Calu3 (cell line): ENCODE results near the gene ANGPTL4. TPM values are rescaled to one million over a fixed set of nuclear protein-coding genes. Genes with fewer than 3 reads are reported as not detected.

Experiments used
- BruUV-seq: library from RNA; stranded (reverse); fragments of 400-500 nt; replicated peaks from 2 replicates; lab custom pipeline; 2021; lab: Mats Ljungman, UMichigan
- CTCF ChIA-PET: fragments of 300-600 bp; sonication (Branson Sonifier 250); formaldehyde crosslinking; loops from one replicate; lab custom pipeline; 2022; ENCODE audit warnings: antibody characterized with exemption; lab: Charles Lee
- DNase-seq: peaks from one replicate; pipeline ENCODE4 v3.0.0; 2022
- H3K27ac Mint-ChIP-seq: one replicate; pipeline ENCODE4 v1.8.0; 2022; ENCODE audit warnings: mixed read lengths; ENCODE audit not compliant: unreplicated experiment
- H3K27me3 Mint-ChIP-seq: one replicate; pipeline ENCODE4 v1.8.0; 2022; ENCODE audit warnings: mixed read lengths; ENCODE audit not compliant: unreplicated experiment
- H3K36me3 Mint-ChIP-seq: one replicate; pipeline ENCODE4 v1.8.0; 2022; ENCODE audit warnings: mild to moderate bottlenecking, moderate library complexity, mixed read lengths; ENCODE audit not compliant: insufficient read depth, unreplicated experiment
- H3K4me1 Mint-ChIP-seq: one replicate; pipeline ENCODE4 v1.8.0; 2022; ENCODE audit warnings: mild to moderate bottlenecking, low read depth, mixed read lengths; ENCODE audit not compliant: unreplicated experiment
- H3K4me3 Mint-ChIP-seq: one replicate; pipeline ENCODE4 v1.8.0; 2022; ENCODE audit warnings: mild to moderate bottlenecking, low read depth, moderate library complexity, mixed read lengths; ENCODE audit not compliant: unreplicated experiment
- H3K9me3 Mint-ChIP-seq: one replicate; pipeline ENCODE4 v1.8.0; 2022; ENCODE audit warnings: low read depth, mixed read lengths; ENCODE audit not compliant: unreplicated experiment
- intact Hi-C: fragments of 100-400 bp; cut with micrococcal nuclease; formaldehyde crosslinking; loops from one replicate; pipeline ENCODE4 v1.10.0; 2022; ENCODE audit not compliant: unreplicated experiment
- total RNA-seq: library from RNA; stranded (reverse); gene quantifications from 2 replicates; pipeline ENCODE4 v1.2.3, GENCODE V29; 2022
- TF ChIP-seq, protein P1 (sequence below): fragments of 200-600 bp; IDR thresholded peaks from one replicate; pipeline ENCODE4 v1.8.0; 2022; ENCODE audit warnings: antibody characterized with exemption; ENCODE audit not compliant: unreplicated experiment

Gene ANGPTL4
- total RNA-seq, 1 experiment from 2014 or later = 0.97 TPM

DNA sequence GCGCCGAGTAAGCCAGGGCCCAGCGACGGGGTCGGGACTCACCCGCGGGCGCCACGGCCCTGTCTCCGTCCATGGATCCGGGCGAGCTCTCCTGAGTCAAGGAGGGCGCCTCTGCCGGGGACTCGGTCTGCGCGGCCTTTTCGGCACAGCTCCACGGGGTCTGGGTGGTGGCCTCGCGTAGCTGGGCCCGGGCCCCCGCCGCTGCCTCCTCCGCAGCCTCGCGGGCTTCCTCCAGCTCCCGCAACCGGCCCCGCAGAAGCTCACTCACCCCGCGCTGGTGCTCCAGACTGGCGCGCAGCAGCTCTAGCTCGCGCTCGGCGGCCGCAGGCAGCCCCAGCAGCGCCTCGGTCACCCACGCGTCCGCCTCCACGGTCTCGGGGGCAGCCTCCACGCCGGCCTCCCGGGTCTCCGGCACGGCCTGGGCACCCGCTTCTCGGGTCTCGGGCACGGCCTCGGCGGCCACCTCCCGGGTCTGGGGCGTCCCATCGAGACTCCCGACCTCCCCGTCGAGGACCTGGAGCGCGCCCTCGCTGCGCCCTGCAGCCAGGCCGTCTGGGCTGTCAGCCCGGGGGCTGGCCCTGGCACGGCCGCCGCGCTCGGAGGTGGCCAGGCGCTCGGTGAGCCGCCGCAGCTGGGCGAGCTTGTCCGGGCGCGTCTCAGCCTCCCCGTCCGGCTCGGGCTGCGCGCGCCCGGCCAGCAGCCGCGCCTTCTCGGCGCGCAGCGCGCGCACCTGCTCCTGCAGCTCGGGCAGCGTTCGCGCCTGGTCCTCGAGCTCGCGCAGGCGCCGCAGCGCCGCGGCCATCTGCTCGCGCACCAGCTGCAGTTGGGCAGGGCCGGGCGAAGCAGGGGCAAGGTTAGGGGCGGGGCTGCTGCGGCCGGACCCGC is 29.3 kb upstream of the ANGPTL4 start:
- Mint-ChIP-seq H3K27ac (no peak overlapping the region), H3K9me3 (no peaks in the 10 kb centered on the region), H3K27me3 (peaks cover 18% of the 10 kb centered on the region), H3K4me1 (no peaks in the 10 kb centered on the region), H3K36me3 (peaks cover 5% of the 10 kb centered on the region), H3K4me3 (peak overlapping the region; percentile 50)
- BruUV-seq = no TSS peak
- DNase-seq = peak; percentile 68
- TF ChIP-seq, protein P1, sequence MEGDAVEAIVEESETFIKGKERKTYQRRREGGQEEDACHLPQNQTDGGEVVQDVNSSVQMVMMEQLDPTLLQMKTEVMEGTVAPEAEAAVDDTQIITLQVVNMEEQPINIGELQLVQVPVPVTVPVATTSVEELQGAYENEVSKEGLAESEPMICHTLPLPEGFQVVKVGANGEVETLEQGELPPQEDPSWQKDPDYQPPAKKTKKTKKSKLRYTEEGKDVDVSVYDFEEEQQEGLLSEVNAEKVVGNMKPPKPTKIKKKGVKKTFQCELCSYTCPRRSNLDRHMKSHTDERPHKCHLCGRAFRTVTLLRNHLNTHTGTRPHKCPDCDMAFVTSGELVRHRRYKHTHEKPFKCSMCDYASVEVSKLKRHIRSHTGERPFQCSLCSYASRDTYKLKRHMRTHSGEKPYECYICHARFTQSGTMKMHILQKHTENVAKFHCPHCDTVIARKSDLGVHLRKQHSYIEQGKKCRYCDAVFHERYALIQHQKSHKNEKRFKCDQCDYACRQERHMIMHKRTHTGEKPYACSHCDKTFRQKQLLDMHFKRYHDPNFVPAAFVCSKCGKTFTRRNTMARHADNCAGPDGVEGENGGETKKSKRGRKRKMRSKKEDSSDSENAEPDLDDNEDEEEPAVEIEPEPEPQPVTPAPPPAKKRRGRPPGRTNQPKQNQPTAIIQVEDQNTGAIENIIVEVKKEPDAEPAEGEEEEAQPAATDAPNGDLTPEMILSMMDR = no peak
- CTCF ChIA-PET = interaction anchor here (1.0 kb wide), 1 partner anchor 19 kb away, joined by 3 read pairs; no protein-coding TSS in a partner anchor
- intact Hi-C loops = no loop called here

DNA sequence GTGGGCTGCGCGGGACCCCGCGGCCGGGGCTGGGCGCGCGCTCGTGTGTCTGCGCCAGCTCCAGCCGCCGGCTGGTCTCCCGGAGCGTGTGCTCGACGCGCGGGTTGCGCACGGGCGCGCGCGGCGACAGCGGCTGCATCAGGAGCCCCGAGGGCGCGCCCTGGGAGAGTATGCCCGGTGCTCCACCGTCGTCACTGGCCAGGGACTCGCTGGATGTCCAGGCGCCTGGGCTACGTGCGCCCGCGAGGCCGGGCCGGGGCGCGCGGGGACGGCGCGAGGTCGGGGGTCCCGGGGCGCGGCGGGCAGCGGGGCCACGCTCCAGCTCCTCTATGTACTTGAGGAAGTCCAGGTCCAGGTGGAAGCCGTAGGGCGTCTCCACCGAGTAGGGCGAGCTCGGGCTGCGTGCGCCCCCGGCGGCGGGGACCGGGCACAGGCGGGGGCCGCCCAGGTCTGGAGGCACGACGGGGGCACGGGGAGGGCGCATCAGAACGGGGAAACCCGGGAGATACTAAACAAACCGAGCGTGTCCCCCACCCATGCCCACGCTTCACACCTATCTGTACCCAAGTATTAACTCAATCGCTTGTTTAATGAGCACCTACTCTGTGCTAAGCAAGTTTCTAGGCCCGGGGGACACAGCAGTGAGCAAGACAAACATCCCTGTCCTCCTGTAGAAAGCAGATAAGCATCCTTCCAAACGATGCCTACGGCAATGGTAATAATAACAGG is 28.4 kb upstream of the ANGPTL4 start:
- TF ChIP-seq, protein P1 = peak; percentile 27
- intact Hi-C loops = no loop called here
- CTCF ChIA-PET = interaction anchor here (1.0 kb wide), 1 partner anchor 18 kb away, joined by 3 read pairs; no protein-coding TSS in a partner anchor
- no peaks in the 10 kb centered on the region for H3K4me1 Mint-ChIP-seq
- peaks cover 5% of the 10 kb centered on the region for H3K36me3 Mint-ChIP-seq
- H3K27ac Mint-ChIP-seq = no peak overlapping the region
- no peaks in the 10 kb centered on the region for H3K9me3 Mint-ChIP-seq
- peak overlapping the region; percentile 50 for H3K4me3 Mint-ChIP-seq
- no TSS peak for BruUV-seq
- DNase-seq = peak; percentile 51
- peaks cover 18% of the 10 kb centered on the region for H3K27me3 Mint-ChIP-seq

DNA sequence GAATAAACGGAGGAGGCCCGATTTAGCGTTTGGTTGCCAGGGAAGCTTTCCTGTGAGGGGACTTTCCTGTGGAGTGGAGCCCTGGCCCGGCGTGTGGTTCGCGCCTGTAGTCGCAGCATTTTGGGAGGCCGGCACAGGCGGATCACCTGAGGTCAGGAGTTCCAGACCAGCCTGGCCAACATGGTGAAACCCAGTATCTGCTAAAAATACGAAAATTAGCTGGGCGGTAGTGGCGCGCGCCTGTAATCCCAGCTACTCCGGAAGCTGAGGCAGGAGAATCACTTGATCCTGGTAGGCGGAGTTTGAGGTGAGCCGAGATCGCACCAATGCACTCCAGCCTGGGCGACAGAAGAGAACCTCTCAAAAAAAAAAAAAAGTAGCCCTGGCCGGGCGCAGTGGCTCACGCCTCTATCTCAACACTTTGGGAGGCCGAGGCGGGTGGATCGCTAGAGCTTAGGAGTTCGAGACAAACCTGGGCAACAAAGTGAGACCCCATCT is 27.8 kb upstream of the ANGPTL4 start:
- no peaks in the 10 kb centered on the region for H3K9me3 Mint-ChIP-seq

DNA sequence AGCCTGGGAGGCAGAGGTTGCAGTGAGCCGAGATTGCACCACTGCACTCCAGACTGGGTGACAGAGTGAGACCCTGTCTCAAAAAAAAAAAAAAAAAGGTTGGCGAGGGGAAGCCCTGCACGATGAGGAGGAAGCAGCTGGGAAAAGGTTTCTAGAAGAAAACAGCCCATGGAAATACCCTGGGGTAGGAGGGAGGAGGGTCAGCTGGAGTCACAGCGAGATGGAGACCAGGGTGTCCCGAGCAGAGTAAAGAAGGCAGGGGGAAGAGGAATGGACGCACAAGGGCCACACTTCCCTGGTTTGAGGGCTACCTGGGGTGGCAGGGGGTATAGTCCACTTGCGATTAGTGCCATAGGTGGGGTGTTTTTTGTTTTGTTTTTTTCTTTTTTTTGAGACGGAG is 27.3 kb upstream of the ANGPTL4 start:
- TF ChIP-seq, protein P1 = no peak
- BruUV-seq = no TSS peak
- Mint-ChIP-seq H3K27me3 (peaks cover 22% of the 10 kb centered on the region), H3K4me3 (no peak overlapping the region), H3K4me1 (no peaks in the 10 kb centered on the region), H3K27ac (no peak overlapping the region), H3K9me3 (no peaks in the 10 kb centered on the region), H3K36me3 (peaks cover 5% of the 10 kb centered on the region)
- intact Hi-C loops = no loop called here
- CTCF ChIA-PET = interaction anchor here (0.7 to 0.9 kb wide), 2 partner anchors 31 to 105 kb away, joined by 3 to 4 read pairs; no protein-coding TSS in a partner anchor
- no peak for DNase-seq

More for the DNA sequence above, 27.8 kb upstream of the ANGPTL4 start:
- Mint-ChIP-seq H3K27ac (no peak overlapping the region), H3K27me3 (peaks cover 22% of the 10 kb centered on the region), H3K4me3 (no peak overlapping the region), H3K4me1 (no peaks in the 10 kb centered on the region), H3K36me3 (peaks cover 5% of the 10 kb centered on the region)
- intact Hi-C loops = no loop called here
- no peak for DNase-seq
- CTCF ChIA-PET = interaction anchor here (0.7 to 1.0 kb wide), 3 partner anchors 18 to 105 kb away, joined by 3 to 4 read pairs (median 3); no protein-coding TSS in a partner anchor
- BruUV-seq = no TSS peak
- TF ChIP-seq, protein P1 = no peak
